Activated CD4-positive, CD25-positive, alpha-beta regulatory T cell treated with anti-CD3 and anti-CD28 coated beads, Interleukin-2, amount 50 U/mL, for 16 hours (primary cell): ENCODE measurements around the gene SSPN.

Experiments used
- DNase-seq: peaks from one replicate; pipeline ENCODE4 v3.0.0-alpha.2; 2020; ENCODE audit warnings: low read depth, low spot score

SSPN gene

GRCh38 chr12:26187014-26187798 is 8.2 kb upstream of the SSPN start:
- no peak for DNase-seq

DNA sequence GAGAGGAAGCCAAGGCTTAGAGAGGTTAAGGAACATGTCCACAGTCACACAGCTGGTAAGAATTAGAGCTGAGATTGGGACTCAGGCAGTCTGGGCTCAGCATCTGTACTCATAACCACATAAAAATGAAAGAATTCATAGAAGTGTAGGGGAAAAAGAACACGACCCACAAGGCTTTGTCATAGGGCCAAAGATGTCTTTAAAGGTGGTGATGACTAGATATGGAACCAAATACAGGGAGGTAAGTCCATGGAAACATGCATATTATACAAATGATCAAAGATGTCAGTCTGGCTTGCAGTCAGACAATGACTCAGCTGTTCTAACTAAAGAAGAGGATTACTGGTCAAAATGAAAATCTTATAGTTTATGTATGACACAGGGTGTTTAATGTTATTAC is 7.2 kb upstream of the SSPN start:
- no peak for DNase-seq

- no peak for DNase-seq
Measured at GRCh38 chr12:26188641-26189040, 6.7 kb upstream of the SSPN start.

- no peak for DNase-seq
Measured at GRCh38 chr12:26192142-26192541, 3.2 kb upstream of the SSPN start.

DNA sequence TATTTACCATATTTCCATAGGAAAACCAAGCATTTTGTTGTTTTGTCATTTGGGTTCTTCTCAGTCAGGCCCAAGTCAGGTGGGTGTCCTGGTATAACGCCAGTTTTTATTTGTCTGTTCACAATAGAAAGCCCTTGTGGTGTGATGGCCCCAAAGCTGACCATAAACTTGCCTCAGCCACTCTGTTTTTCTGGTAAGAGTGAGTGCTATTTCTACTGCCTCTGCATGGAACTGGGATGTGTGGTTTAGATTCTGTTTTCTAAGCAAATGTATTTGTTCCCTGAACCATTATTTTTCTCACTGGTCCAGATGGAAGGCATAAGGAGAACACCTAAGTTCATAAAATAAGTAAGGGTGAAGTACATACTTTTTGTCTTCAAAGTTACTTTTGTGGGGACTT is 1.8 kb upstream of the SSPN start:
- no peak for DNase-seq

DNA sequence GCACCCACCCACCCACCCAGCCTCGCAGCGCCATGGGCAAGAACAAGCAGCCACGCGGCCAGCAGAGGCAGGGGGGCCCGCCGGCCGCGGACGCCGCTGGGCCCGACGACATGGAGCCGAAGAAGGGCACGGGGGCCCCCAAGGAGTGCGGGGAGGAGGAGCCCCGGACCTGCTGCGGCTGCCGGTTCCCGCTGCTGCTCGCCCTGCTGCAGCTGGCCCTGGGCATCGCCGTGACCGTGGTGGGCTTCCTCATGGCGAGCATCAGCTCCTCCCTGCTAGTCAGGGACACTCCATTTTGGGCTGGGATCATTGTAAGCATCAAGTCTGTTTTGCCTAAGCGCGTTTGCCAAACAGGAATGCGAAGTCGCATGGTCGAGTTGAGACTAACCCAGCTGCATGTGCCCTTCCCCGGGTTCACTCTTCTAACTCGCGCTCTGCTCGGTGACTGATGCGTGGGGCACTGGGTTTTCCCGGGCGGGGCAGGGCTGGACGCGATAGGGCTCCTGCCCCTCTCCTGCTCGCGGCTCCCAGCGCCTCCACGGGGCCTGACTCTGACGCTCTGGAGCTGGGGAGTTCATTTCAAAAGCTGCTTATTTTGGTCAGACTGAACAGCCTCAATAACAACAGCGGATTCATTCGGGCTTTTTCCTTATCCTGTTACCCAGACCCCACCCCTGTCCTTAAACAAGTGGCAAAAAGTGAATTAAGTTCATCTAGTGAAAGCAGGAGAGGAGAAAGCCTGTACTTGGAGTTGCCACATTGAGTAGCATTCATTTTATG is 458 bp downstream of the SSPN start:
- DNase-seq = no peak

GRCh38 chr12:26196421-26196716 is 996 bp downstream of the SSPN start:
- no peak for DNase-seq

DNA sequence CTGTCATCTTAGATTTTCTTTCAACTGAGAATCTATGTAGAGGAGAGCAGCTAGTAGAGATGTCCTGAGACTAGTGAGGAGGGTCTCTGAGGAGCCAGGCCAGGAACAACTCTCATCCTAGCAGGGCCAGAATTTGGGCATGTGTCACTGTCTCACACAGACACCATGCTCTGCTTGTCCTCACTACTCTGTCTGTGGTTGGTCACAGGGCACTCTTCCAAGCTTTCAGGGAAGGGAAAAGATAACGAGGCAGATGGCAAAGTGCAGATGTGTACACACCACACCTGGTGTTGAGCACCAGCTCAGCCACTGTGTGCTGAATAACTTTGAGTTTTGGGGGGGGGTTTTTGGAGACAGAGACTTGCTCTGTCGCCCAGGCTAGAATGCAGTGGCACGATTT is 2.5 kb downstream of the SSPN start:
- DNase-seq = no peak

GRCh38 chr12:26198742-26199141 is 3.4 kb downstream of the SSPN start:
- DNase-seq = no peak

- DNase-seq = no peak
Measured at GRCh38 chr12:26203167-26203780, 7.9 kb downstream of the SSPN start.

- DNase-seq = no peak
Measured at GRCh38 chr12:26204612-26205289, 9.4 kb downstream of the SSPN start.

GRCh38 chr12:26205298-26205697 is 9.9 kb downstream of the SSPN start:
- no peak for DNase-seq

DNA sequence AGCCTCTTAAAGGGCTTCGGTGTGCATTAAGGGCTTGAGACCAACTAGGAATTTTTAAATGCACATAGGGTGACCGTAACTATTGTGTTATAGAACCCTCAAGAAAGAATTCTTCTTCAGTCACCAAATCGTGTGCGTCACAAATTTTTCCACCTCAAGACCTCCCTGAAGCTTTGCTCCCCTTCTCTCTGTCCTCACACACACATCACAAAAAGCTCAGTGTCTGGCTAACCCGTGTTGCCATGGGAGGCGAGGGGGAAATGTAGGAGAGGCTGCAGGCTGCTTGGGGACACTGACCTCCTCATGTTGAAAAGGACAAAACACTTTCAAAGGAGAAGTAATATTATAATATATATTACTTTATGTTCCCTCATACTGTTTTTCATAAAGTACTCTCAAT is 10.6 kb downstream of the SSPN start:
- no peak for DNase-seq

DNA sequence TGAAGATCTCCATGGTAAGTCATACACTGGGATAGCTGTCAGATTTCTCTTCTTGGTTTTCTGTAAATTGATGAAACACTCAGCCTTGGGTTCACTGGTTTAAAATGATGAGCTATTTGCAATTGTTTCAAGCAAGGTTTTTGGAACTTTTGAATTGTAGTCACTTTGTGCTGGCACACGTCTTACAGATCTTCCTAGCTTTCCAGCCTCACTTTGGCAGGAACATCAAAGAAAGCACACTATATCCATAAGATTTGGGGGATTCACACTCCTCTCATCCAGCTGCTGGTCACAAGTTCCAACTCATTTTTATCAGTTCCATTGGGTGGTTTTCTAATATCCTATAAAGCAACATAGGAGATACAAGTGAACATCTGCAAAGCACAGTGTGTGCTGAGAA is 16.0 kb downstream of the SSPN start:
- DNase-seq = no peak

GRCh38 chr12:26212396-26212795 is 17.0 kb downstream of the SSPN start:
- no peak for DNase-seq

GRCh38 chr12:26212988-26213387 is 17.6 kb downstream of the SSPN start:
- no peak for DNase-seq

DNA sequence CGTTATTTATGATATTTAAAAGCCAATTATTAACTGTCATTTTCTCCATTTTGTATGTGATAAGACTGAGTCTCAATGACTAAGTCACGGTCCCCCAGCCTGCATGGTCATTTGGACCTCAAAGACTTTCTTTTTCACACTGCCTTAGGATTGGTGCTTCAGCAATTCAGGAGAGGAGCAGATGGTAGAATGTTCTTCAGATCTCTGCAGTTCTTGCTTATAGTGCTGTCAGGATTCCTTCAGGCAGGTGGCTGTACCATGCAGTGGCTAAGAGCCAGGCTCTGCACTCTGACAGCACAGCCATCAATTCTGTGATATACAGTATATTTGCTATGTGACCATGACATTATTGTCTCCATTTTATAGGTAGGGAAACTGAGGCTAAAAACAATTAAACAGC is 18.7 kb downstream of the SSPN start:
- DNase-seq = no peak

DNA sequence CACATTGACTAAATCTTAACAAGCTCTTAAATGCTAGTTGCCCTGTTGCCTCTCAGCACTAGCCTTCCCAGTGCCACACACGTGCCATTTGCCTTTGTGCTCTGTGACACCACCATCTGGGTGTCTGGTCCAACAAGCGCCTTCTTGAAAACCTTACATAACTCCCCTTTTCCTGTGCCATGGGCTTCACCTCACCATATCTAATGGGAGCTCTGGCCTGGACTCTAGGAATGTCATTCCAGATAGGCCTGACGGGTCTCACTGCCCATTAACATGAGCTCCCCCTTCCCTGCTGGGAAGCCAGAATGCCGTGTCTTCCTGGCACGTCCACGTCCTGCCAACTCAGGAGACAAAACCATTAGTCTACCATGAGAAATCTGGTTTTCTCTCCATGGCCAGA is 24.4 kb downstream of the SSPN start:
- DNase-seq = no peak

- no peak for DNase-seq
Measured at GRCh38 chr12:26224657-26225056, 29.3 kb downstream of the SSPN start.

- no peak for DNase-seq
Measured at GRCh38 chr12:26226122-26226521, 30.7 kb downstream of the SSPN start.

GRCh38 chr12:26226629-26227360 is 31.4 kb downstream of the SSPN start:
- no peak for DNase-seq

DNA sequence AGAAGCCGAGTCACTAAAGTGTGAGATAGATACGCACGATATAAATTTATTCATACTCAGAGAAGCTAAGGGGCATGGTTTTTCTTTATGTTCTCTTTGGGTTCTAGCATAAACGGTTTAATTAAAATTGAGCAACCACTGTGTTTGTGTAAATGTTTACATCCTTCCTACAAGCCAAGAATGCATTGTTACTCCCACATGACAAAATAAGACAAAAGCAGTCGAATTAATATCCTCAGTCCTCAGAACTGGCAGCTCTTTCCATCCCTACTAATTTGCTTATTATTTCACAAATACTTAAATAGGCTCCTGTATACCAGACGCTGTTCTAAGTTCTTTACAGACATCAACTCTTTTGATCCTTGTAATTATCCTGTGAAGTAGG is 32.0 kb downstream of the SSPN start:
- no peak for DNase-seq
